ENCODE data around the gene ERC2.

- TF ChIP-seq POLR2A (IDR thresholded peaks at IDR 0.05; ENCODE audit: extremely low read depth, insufficient read length) (no peak), MYC (IDR thresholded peaks at IDR 0.05; ENCODE audit: low read depth, low read length) (no peak)
- TF ChIP-seq, protein P1, sequence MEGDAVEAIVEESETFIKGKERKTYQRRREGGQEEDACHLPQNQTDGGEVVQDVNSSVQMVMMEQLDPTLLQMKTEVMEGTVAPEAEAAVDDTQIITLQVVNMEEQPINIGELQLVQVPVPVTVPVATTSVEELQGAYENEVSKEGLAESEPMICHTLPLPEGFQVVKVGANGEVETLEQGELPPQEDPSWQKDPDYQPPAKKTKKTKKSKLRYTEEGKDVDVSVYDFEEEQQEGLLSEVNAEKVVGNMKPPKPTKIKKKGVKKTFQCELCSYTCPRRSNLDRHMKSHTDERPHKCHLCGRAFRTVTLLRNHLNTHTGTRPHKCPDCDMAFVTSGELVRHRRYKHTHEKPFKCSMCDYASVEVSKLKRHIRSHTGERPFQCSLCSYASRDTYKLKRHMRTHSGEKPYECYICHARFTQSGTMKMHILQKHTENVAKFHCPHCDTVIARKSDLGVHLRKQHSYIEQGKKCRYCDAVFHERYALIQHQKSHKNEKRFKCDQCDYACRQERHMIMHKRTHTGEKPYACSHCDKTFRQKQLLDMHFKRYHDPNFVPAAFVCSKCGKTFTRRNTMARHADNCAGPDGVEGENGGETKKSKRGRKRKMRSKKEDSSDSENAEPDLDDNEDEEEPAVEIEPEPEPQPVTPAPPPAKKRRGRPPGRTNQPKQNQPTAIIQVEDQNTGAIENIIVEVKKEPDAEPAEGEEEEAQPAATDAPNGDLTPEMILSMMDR (IDR thresholded peaks at IDR 0.05; ENCODE audit: low read depth, low read length) = no peak
Observed at GRCh38 chr3:55782351-55782750, 685.9 kb downstream of the ERC2 start.

Data from NB4 (cell line).